Tibial nerve (tissue), 4 donors: ENCODE data around the gene TFAP2D. TPM values are rescaled to one million over a fixed set of nuclear protein-coding genes. Genes with fewer than 3 reads are reported as not detected.

Source experiments
- DNase-seq, 2 donors: peaks; one replicate each; pipeline ENCODE4 v3.0.0-alpha.2; 2019; ENCODE audit warnings: low spot score in 2 of 2
- H3K27ac ChIP-seq, 4 donors: fragments of 200-600 bp; sonication (generic) in 3 of 4; one replicate each; pipeline ENCODE4 v1.5.1; 2017 to 2019; ENCODE audit warnings: mild to moderate bottlenecking in 1 of 4
- H3K27me3 ChIP-seq, 2 donors: fragments of 200-600 bp; sonication (generic) in 1 of 2; one replicate each; pipeline versions ENCODE4 v1.5.1 to v1.6.0; 2017 to 2019
- H3K36me3 ChIP-seq, 3 donors: fragments of 200-600 bp; sonication (generic); one replicate each; pipeline ENCODE4 v1.5.1; 2018 to 2019
- H3K4me1 ChIP-seq, 4 donors: fragments of 200-600 bp; sonication (generic) in 3 of 4; one replicate each; pipeline ENCODE4 v1.5.1; 2017 to 2019
- H3K4me3 ChIP-seq, 4 donors: fragments of 200-600 bp; sonication (generic) in 3 of 4; one replicate each; pipeline ENCODE4 v1.5.1; 2017 to 2019; ENCODE audit warnings: mild to moderate bottlenecking in 1 of 4, moderate library complexity in 1 of 4
- H3K9me3 ChIP-seq, 4 donors: fragments of 200-600 bp; sonication (generic) in 3 of 4; one replicate each; pipeline ENCODE4 v1.5.1; 2017 to 2019
- CTCF ChIP-seq, 5 experiments: fragments of 200-600 bp in 3 of 5; fragments of 450-650 bp in 2 of 5; sonication (generic) in 3 of 5; IDR thresholded peaks; one replicate each; pipeline ENCODE4 v1.5.1; 2016 to 2019; ENCODE audit warnings: antibody characterized with exemption in 5 of 5, mild to moderate bottlenecking in 3 of 5, moderate library complexity in 2 of 5
- EP300 ChIP-seq, 2 donors: sonication (generic); formaldehyde crosslinking; IDR thresholded peaks; one replicate each; pipeline ENCODE4 v1.6.1; 2017; ENCODE audit warnings: antibody characterized with exemption in 2 of 2, mild to moderate bottlenecking in 1 of 2
- POLR2A ChIP-seq, 2 donors: fragments of 450-650 bp; IDR thresholded peaks; one replicate each; pipeline ENCODE4 v1.6.1; 2017; ENCODE audit warnings: antibody characterized with exemption in 2 of 2, mild to moderate bottlenecking in 2 of 2, moderate library complexity in 2 of 2
- WGBS, 2 donors: methylation state at CpG; one replicate each; pipeline ENCODE4 v1.1.5; 2018; 5-methylcytosine and 5-hydroxymethylcytosine counted together
- total RNA-seq, 4 donors: library from RNA; depleted of rRNA; stranded (reverse); fragments of >200 nt; gene quantifications; one replicate each; pipeline ENCODE4 v1.1.0, GENCODE V29; 2016

The TFAP2D gene
- total RNA-seq, 4 donors from 2014 or later: not detected

GRCh38 chr6:50819466-50819903 lies 106.2 kb downstream of the TFAP2D start:
- H3K9me3 ChIP-seq: no peaks in the 10 kb centered on the region
- H3K4me1 ChIP-seq: peaks cover 0 to 30% (median 2%) of the 10 kb centered on the region in 4 donors
- peaks cover 4 to 89% of the 10 kb centered on the region in 2 donors for H3K27me3 ChIP-seq
- no peak for DNase-seq
- WGBS, 2 donors: 3 to 8% methylated on average over 17 to 45 of the region's 45 CpGs
- no peak for TF ChIP-seq POLR2A (IDR thresholded peaks at IDR 0.05)
- TF ChIP-seq CTCF (IDR thresholded peaks at IDR 0.05): no peak
- TF ChIP-seq EP300 (IDR thresholded peaks at IDR 0.05): no peak
- H3K27ac ChIP-seq: peak overlapping the region in 1 of 4 donors; percentile 40
- H3K4me3 ChIP-seq: peak overlapping the region in 3 of 4 donors; percentile 15 to 38 (median 26)
- H3K36me3 ChIP-seq: no peaks in the 10 kb centered on the region

GRCh38 chr6:50819904-50820868 lies 106.9 kb downstream of the TFAP2D start:
- no peak for DNase-seq
- no peak for TF ChIP-seq POLR2A (IDR thresholded peaks at IDR 0.05)
- no peak for TF ChIP-seq CTCF (IDR thresholded peaks at IDR 0.05)
- no peak for TF ChIP-seq EP300 (IDR thresholded peaks at IDR 0.05)
- 3% methylated on average over 58 of the region's 58 CpGs for WGBS, 2 donors
- Histone ChIP-seq H3K36me3 (no peaks in the 10 kb centered on the region), H3K27me3 (peaks cover 4 to 93% of the 10 kb centered on the region in 2 donors), H3K9me3 (no peaks in the 10 kb centered on the region), H3K27ac (peak overlapping the region in 1 of 4 donors; percentile 40), H3K4me1 (peaks cover 0 to 30% (median 2%) of the 10 kb centered on the region in 4 donors), H3K4me3 (peak overlapping the region; percentile 4 to 38 (median 20))

GRCh38 chr6:50820869-50821264 lies 107.5 kb downstream of the TFAP2D start:
- H3K9me3 ChIP-seq: no peaks in the 10 kb centered on the region
- H3K27me3 ChIP-seq: peaks cover 4 to 96% of the 10 kb centered on the region in 2 donors
- DNase-seq: no peak
- TF ChIP-seq POLR2A (IDR thresholded peaks at IDR 0.05) (no peak), CTCF (IDR thresholded peaks at IDR 0.05) (no peak), EP300 (IDR thresholded peaks at IDR 0.05) (no peak)
- WGBS, 2 donors: 23 to 24% methylated on average over 5 of the region's 5 CpGs
- peak overlapping the region in 1 of 4 donors; percentile 38 for H3K4me3 ChIP-seq
- no peaks in the 10 kb centered on the region for H3K36me3 ChIP-seq
- H3K27ac ChIP-seq: peak overlapping the region in 1 of 4 donors; percentile 40
- H3K4me1 ChIP-seq: peaks cover 0 to 30% (median 2%) of the 10 kb centered on the region in 4 donors

GRCh38 chr6:50821441-50822077 lies 108.2 kb downstream of the TFAP2D start:
- no peak overlapping the region for H3K4me3 ChIP-seq
- no peak for DNase-seq
- no peak for TF ChIP-seq CTCF (IDR thresholded peaks at IDR 0.05)
- no peak for TF ChIP-seq POLR2A (IDR thresholded peaks at IDR 0.05)
- no peak for TF ChIP-seq EP300 (IDR thresholded peaks at IDR 0.05)
- H3K4me1 ChIP-seq: peaks cover 0 to 30% (median 2%) of the 10 kb centered on the region in 4 donors
- H3K9me3 ChIP-seq: no peaks in the 10 kb centered on the region
- peaks cover 4 to 99% of the 10 kb centered on the region in 2 donors for H3K27me3 ChIP-seq
- H3K27ac ChIP-seq: no peak overlapping the region
- no peaks in the 10 kb centered on the region for H3K36me3 ChIP-seq
- 4 to 7% methylated on average over 20 of the region's 20 CpGs for WGBS, 2 donors
